ENCODE results near the gene PTPN13.

Gene PTPN13, protein sequence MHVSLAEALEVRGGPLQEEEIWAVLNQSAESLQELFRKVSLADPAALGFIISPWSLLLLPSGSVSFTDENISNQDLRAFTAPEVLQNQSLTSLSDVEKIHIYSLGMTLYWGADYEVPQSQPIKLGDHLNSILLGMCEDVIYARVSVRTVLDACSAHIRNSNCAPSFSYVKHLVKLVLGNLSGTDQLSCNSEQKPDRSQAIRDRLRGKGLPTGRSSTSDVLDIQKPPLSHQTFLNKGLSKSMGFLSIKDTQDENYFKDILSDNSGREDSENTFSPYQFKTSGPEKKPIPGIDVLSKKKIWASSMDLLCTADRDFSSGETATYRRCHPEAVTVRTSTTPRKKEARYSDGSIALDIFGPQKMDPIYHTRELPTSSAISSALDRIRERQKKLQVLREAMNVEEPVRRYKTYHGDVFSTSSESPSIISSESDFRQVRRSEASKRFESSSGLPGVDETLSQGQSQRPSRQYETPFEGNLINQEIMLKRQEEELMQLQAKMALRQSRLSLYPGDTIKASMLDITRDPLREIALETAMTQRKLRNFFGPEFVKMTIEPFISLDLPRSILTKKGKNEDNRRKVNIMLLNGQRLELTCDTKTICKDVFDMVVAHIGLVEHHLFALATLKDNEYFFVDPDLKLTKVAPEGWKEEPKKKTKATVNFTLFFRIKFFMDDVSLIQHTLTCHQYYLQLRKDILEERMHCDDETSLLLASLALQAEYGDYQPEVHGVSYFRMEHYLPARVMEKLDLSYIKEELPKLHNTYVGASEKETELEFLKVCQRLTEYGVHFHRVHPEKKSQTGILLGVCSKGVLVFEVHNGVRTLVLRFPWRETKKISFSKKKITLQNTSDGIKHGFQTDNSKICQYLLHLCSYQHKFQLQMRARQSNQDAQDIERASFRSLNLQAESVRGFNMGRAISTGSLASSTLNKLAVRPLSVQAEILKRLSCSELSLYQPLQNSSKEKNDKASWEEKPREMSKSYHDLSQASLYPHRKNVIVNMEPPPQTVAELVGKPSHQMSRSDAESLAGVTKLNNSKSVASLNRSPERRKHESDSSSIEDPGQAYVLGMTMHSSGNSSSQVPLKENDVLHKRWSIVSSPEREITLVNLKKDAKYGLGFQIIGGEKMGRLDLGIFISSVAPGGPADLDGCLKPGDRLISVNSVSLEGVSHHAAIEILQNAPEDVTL (N-terminal part only)

DNA sequence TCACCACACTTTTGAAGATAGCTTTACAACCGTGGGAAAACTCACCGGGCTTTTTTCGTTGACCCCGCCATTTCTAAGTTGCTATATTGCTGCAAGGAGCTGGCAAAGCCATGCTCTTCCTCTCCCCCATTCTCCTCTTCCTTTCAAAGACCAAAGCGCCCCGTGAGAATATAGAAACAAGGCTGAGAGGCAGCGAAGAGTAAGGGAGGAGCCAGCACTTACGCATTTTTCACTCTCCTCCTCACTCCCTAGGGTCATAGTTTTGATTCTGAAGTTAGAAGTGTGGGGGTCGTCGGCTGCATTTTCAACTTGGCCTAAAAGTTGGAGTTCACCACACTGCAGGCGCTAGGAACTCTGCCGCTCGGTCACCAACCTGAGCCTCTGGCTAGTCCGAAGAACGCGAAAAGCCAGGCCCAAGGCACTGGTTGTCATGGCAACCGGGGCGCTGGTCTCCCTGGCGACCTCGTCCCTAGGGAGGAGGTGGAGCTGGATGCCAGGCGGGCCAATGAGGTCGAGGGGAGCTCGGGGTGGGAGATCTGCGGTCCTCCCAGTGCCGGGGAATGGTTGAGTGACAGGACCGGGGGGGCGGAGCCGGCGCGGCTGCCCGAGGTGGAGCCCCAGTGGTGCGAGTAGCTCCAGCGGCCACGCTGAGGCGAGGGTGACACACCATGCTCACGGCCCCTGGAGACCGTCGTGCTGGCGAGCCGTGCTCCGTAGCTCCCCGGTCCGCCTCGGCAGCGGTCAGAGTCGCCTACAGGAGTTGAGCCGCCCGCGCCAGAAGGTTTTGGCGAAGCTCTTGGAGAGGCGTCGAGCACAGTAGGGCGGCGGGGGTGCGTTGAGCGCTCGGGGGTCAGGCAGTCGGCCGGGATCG lies at the start of gene PTPN13:
TSS of gene PTPN13 (plus strand) at position 628 of the 871 bp plus-strand sequence. CDS start 40,942 bp downstream, outside the sequence.
- DNase-seq (ENCODE audit: insufficient read length, low spot score) (peak; percentile 77), FAIRE-seq (peak; percentile 90)

DNA sequence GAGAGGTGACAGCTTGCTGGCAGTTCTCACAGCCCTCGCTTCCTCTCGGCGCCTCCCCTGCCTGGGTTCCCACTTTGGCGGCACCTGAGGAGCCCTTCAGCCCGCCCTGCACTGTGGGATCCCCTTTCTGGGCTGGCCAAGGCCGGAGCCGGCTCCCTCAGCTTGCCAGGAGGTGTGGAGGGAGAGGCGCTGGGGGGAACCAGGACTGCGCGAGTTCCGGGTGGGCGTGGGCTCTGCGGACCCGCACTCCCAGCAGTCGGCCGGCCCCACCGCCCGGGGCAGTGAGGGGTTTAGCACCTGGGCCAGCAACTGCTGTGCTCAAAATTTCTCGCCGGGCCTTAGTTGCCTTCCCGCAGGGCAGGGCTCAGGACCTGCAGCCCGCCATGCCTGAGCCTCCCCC lies 47.0 kb upstream of the PTPN13 start:
- no peak for FAIRE-seq
- no peak for DNase-seq (ENCODE audit: insufficient read length, low spot score)

DNA sequence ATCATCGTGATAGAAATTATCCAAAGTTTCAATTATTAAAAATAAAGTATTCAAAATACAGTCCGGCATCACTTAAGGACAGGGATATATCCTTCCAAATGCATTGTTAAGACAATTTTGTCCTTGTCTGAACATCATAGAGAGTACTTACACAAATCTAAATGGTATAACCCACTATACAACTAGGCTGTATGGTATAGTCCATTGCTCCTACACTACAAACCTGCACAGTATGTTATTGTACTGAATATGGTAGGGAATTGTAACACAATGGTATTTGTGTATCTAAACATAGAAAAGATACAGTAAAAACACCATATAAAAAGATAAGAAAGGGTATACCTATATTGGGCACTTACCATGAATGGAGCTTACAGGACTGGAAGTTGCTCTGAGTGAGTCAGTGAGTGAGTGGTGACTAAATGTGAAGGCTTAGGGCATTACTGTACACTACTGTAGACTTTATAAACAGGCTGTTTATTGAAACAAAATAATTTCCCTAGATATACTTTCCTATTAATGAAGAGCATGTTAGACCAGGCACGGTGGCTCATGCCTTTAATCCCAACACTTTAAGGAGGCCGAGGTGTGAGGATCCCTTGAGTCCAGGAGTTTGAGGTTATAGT lies 44.8 kb upstream of the PTPN13 start:
- no peak for DNase-seq (ENCODE audit: insufficient read length, low spot score)
- no peak for FAIRE-seq

DNA sequence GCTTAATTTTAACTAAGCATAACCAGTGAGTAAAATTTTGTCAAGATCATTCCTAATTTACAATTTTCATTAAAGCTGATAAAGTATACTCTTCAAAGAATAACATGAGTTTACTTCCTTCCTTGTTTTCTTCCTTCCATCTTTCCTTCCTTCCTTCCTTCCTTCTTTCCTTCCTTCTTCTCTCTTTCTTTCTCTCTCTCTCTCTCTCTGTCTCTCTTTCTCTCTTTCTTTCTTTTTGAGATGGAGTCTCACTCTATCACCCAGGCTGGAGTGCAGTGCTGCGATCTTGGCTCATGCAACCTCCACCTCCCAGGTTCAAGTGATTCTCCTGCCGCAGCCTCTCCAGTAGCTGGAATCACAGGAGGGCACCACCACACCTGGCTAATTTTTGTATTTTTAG lies 42.7 kb upstream of the PTPN13 start:
- no peak for DNase-seq (ENCODE audit: insufficient read length, low spot score)
- no peak for FAIRE-seq

DNA sequence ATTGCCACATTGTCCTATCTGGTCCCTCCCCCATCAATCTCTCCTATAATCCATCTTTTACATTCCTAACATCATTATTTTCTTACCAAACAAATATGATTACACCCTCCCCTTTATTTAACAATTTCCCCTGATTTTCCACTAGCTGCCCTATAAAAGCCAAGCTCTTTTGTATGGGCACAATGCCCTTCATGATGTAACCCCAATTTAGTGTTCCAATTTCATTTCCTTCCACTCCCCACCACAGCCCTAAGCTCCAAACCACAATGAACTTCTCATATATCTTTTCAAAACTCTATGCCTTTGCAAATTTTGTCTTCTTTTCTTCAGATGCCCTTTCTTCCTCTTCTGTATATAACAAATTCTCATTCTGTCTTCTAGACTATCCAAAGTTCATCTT lies 39.5 kb upstream of the PTPN13 start:
- DNase-seq (ENCODE audit: insufficient read length, low spot score) (no peak), FAIRE-seq (no peak)

DNA sequence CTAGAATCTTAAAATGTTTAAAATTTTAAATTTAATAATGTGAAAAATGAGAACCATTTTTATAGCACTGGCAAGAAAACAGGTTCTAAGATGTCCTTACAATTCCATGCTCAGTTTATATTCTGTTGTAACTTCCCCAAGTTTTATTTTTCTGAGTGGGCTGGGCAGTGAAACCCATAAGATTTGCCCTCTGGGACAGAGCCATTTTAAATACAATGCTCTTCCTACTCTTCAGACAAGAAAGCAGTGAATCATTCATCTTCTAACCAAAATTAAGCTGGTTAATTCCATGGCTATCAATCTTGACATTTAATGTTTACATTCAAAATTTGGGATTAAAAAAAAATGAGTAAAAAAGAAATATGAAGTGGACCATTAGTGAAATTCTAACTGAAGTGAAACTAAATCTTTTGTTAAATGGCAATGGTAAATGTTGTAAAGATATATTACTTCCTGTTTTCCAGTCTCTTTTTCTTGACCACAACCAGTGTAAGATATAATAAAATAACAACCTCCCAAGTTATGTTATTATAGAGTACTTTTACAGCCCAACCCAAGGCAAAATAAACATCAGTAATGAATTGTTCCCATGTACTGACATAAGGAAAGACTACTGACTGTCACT lies 37.2 kb upstream of the PTPN13 start:
- no peak for DNase-seq (ENCODE audit: insufficient read length, low spot score)
- no peak for FAIRE-seq

DNA sequence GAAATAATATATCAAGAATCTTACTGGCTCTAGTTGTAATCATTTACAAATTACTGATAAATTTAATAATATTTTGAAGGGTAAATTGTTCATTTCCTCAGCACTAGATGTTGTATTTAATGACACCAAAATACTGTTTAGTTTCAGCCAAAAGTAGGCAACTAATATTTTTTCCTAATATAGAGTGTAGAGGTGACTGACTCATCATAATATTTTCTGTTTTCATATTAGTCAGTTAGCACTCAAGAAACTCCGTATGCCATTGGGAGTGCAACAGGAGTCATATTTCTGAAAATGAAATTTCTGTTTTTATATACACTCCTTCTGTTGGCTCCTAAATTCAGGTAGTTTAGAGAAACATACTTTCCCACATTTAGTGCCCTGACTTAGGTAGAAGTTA lies 36.6 kb upstream of the PTPN13 start:
- no peak for DNase-seq (ENCODE audit: insufficient read length, low spot score)
- no peak for FAIRE-seq

DNA sequence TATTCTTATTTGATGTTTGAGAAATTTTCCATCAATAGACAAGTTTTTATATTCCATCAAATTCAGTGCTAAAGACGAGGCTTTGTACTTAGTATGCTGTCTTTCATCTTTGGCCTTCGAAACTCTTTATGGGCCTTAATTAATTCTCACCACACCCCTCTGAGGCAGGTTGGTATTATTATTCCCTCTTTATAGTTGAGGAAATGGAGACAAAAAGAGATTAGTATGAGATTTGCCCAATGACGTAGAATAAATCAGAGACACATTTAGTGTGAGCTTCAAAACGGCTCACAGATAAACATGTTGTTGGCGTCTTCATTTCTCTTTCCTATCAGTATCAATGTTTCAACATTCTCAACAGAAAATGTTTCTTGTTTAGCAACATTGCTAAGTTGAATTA lies 35.9 kb upstream of the PTPN13 start:
- no peak for DNase-seq (ENCODE audit: insufficient read length, low spot score)
- FAIRE-seq = no peak

DNA sequence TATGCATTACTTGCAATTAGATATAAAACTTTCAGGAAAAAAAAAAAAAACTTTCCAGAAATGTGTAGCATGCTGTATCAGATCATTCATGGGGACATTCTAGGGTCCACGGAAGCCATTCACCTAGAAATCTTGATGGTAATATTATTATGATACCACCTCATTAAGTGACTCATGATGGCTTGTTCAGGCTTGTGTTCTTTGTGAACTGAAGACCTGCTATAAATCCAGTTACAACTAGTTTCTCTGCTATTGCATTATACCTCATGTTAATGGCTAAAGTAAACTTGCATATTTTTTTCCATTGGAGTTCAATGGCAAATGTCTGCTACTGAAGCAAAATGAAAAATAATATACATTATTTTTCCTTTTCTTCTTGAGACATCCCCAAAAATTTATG lies 35.3 kb upstream of the PTPN13 start:
- FAIRE-seq = no peak
- DNase-seq (ENCODE audit: insufficient read length, low spot score) = no peak

DNA sequence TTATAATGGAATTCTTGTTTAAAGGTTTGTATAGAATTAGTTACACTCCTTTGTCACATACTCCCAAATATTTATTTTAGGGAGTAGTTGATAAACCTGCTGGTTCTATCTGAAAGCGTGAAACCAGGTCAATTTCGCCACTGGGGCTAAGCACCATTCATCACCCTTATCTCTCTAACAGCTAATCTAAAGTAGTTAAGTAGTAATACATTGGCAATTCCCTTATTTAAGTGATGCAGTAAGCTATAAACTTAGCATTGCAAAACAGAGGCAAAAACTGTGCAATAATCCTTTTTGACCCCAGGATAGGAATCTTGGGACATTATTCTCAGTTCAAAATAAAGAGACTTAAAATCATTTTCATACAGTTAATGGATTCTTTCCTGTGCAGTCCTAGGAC lies 33.7 kb upstream of the PTPN13 start:
- FAIRE-seq (no peak), DNase-seq (ENCODE audit: insufficient read length, low spot score) (no peak)

DNA sequence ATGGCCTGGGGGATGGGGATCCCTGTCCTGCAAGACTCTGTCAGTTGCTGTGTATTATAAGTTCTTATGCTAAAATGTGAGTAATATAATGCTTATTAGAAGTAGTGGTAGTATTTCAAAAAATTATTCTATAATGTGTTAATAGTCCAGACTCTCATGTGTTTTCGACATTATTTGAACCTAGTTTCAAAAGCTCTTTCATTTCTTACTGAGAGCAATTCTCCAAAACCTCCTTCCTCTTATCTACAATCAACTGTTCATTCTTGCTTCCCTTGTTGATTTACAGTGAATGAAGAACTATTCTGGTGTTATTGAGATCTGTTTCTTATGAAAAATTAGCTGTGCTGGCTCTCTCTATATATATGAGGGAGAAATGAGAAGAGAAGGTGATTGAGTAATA lies 32.9 kb upstream of the PTPN13 start:
- DNase-seq (ENCODE audit: insufficient read length, low spot score) = no peak
- FAIRE-seq = no peak

DNA sequence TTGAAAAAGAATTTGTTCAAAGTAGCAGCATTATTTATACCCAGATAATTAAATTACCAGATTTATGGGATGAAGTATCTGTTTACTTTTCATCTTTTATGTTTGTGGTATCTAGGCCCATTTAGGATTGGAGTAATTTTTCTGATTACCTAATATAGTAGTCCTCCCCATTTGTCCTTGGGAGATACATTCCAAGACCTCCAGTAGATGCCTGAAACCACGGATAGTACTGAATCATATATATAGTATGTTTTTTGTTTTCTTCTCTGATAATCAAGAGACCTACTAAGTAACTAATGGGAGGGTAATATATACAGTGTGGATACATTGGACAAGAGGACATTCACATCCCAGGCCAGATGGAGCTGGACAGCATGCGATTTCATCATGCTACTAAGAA lies 30.7 kb upstream of the PTPN13 start:
- no peak for FAIRE-seq

DNA sequence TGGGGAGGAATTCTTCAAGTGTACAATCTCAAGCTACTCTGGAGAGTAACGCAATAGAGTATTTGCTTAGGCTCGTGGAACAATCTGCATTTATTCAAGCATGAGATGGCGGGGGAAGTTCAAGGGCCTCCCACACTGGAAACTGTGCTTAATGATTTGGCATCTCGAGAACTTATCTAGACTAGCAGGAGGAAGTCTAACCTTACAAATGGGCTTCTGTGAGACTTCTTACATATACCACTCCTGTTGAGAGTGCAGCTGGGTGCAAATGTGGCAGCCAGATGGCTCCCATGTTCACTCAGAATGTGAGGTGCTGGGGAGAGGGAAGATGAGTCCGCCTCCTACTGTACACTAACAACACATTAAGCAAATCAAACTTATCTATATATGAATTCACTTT lies 29.3 kb upstream of the PTPN13 start:
- DNase-seq (ENCODE audit: insufficient read length, low spot score) (no peak), FAIRE-seq (no peak)

More for the DNA sequence above, 30.7 kb upstream of the PTPN13 start:
- DNase-seq (ENCODE audit: insufficient read length, low spot score) = no peak

DNA sequence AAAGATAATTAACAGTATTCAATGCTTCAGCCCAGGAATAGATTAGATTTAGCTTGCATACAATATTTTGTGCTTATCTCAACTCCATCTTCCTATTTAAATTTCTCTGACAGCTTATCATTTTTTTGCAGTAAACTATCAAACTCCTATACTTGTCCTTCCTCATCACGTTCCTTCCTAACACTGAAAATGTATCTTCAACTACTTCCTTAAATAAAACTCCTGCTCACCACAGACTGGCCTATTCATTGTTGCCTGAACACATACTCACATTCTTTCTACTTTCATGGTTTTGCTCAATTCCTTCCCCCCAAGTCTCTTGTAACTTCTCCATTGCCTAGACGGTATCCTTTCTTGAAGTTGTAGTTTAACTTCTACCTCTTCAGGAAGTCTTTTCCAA lies 28.5 kb upstream of the PTPN13 start:
- DNase-seq (ENCODE audit: insufficient read length, low spot score) = no peak
- FAIRE-seq = no peak

DNA sequence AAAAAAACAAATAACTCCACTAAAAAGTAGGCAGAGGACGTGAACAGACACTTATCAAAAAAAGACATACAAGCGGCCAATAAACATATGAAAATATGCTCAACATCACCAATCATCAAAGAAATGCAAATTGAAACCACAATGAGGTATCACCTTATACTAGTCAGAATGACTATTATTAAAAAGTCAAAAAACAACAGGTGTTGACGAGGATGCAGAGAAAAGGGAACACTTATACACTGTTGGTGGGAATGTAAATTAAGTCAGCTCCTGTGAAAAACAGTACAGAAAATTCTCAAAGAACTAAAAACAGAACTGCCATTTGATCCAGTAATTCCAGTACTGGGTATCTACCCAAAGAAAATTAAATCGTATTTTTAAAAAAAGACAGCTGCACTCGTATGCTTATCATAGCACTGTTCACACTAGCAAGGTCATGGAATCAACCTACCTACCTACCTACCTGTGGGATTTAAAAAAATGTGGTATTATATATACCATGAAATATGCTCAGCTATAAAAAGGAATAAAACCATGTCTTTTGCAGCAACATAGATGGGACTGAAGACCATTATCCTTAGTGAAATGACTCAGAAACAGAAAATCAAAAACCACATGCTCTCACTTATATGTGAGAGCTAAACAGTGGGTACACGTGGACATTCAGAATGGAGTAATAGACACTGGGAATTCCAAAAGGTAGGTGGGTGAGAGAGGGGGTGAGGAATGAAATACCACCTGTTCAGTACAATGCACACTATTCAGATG lies 24.8 kb upstream of the PTPN13 start:
- DNase-seq (ENCODE audit: insufficient read length, low spot score) = no peak
- peak; percentile 76 for FAIRE-seq

DNA sequence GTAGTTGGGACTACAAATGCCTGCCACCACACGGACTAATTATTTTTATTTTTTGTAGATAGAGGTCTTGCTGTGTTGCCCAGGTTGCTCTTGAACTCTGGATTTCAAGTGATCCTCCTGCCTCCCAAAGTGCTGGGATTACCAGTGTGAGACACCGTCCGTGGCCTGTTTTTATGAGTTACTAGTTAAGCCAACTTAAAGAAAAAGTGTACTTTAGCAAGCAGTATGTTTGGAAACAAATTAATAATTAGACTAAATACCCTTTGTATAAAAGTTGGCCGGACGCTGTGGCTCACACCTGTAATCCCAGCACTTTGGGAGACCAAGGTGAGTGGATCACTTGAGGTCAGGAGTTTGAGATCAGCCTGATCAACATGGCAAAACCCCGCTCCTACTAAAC lies 14.2 kb upstream of the PTPN13 start:
- no peak for DNase-seq (ENCODE audit: insufficient read length, low spot score)
- no peak for FAIRE-seq

DNA sequence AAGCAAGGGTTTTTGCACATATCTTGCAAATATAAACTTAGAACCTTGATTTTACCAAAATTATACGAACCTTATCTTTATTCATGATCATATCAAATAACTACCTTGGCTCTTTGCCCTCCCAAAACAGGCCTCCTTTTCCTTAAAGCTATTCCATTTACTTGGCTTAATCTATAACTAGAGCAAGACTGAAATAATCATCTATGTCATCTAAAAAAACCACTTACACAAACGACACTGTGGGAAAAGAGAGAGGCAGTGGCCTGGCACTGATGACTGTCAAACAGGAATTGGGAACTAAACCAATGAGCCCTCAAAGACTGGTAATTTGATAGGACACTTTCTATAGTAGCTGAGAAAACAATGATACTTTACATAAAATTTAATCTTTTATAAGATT lies 11.7 kb upstream of the PTPN13 start:
- DNase-seq (ENCODE audit: insufficient read length, low spot score) (no peak), FAIRE-seq (no peak)

DNA sequence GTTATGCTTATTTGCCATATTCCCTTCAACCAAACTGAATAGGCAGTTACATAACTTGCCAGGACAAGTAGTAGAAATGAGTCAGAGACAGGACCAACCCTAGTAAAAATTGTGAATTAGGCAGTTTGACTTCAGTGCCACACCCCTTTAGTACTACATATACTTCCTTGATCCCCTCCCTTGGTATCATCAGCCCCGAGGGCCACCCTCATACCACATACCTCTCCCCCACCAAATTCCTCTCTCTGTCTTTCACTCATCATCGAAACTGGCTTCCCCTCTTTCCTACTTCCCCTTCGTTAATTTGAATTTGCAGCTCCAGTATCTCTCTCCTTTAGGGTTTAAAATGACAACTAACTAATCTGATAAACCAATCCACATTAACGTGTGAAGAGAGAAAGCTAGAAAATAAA lies 7.9 kb upstream of the PTPN13 start:
- no peak for FAIRE-seq
- DNase-seq (ENCODE audit: insufficient read length, low spot score) = no peak

Measured in GM19239 (cell line).